Peyer's patch (tissue), 4 donors: Measurements from ENCODE around the gene TUG1. TPM values are rescaled to one million over a fixed set of nuclear protein-coding genes. Genes with fewer than 3 reads are reported as not detected.

Source experiments
- DNase-seq, 3 donors: peaks; one replicate each; pipeline ENCODE4 v3.0.0-alpha.2; 2017 to 2019
- H3K27ac ChIP-seq, 4 donors: fragments of 200-600 bp; sonication (generic); one replicate each; pipeline ENCODE4 v1.5.1; 2016 to 2019
- H3K27me3 ChIP-seq, 2 donors: fragments of 200-600 bp; sonication (generic); one replicate each; pipeline ENCODE4 v1.5.1; 2019
- H3K36me3 ChIP-seq, 3 donors: fragments of 200-600 bp; sonication (generic); one replicate each; pipeline ENCODE4 v1.5.1; 2016 to 2019
- H3K4me1 ChIP-seq, 4 donors: fragments of 200-600 bp; sonication (generic); one replicate each; pipeline ENCODE4 v1.5.1; 2016 to 2019
- H3K4me3 ChIP-seq, 4 donors: fragments of 200-600 bp; sonication (generic); 1 replicate in 3 of 4; 2 replicates in 1 of 4; pipeline ENCODE4 v1.5.1; 2016 to 2019; ENCODE audit warnings: mild to moderate bottlenecking in 1 of 4
- H3K9me3 ChIP-seq, 4 donors: fragments of 200-600 bp; sonication (generic); one replicate each; pipeline ENCODE4 v1.5.1; 2016 to 2019; ENCODE audit warnings: mild to moderate bottlenecking in 1 of 4
- CTCF ChIP-seq, 6 experiments: fragments of 450-650 bp in 4 of 6; fragments of 200-600 bp in 2 of 6; sonication (generic) in 1 of 6; IDR thresholded peaks; one replicate each; pipeline ENCODE4 v1.5.1; 2017 to 2019; ENCODE audit warnings: antibody characterized with exemption in 6 of 6, mild to moderate bottlenecking in 3 of 6, moderate library complexity in 1 of 6
- POLR2A ChIP-seq, 2 donors: fragments of 450-650 bp; IDR thresholded peaks; one replicate each; pipeline ENCODE4 v1.5.1; 2017; ENCODE audit warnings: antibody characterized with exemption in 2 of 2, mild to moderate bottlenecking in 2 of 2, moderate library complexity in 2 of 2
- total RNA-seq, 4 donors: library from RNA; depleted of rRNA; stranded (reverse); fragments of >200 nt; gene quantifications; one replicate each; pipeline ENCODE4 v1.1.0, GENCODE V29; 2016

TUG1 gene
- total RNA-seq, 4 donors from 2014 or later, result 97.6 to 135 (median 109) TPM

DNA sequence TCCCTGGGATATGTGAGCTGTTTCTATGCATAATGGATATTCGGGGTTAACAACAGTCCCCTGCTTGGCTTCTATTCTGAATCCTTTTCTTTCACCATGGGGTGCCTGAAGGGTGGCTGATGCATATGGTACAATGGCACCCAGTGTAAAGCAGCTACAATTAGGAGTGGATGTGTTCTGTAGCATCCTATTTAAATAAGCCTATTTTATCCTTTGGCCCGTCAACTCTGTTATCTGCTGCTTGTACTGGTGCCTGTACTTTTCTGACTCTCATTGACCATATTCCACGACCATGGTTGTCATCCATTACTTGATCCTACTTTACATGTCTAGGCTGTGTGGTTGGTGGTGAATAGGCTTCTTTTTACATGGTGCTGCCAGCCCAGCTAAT, 1.3 kb downstream of the TUG1 start:
- Histone ChIP-seq H3K36me3 (peaks cover 2 to 34% (median 9%) of the 10 kb centered on the region in 3 donors), H3K27me3 (no peaks in the 10 kb centered on the region), H3K27ac (peak overlapping the region in 2 of 4 donors; percentile 96 to 97), H3K4me1 (peaks cover 3 to 15% (median 9%) of the 10 kb centered on the region in 4 donors), H3K9me3 (peaks cover 0 to 18% (median 2%) of the 10 kb centered on the region in 4 donors), H3K4me3 (peak overlapping the region; percentile 79 to 99 (median 92))
- no peak for TF ChIP-seq CTCF (IDR thresholded peaks at IDR 0.05)
- no peak for TF ChIP-seq POLR2A (IDR thresholded peaks at IDR 0.05)
- no peak for DNase-seq

GRCh38 chr22:30978304-30978962, 9.4 kb downstream of the TUG1 start:
- TF ChIP-seq CTCF (IDR thresholded peaks at IDR 0.05), result no peak
- Histone ChIP-seq H3K4me1 (no peaks in the 10 kb centered on the region), H3K9me3 (peaks cover 0 to 8% (median 3%) of the 10 kb centered on the region in 4 donors), H3K27ac (no peak overlapping the region), H3K27me3 (no peaks in the 10 kb centered on the region), H3K4me3 (no peak overlapping the region), H3K36me3 (peaks cover 0 to 17% (median 3%) of the 10 kb centered on the region in 3 donors)
- no peak for DNase-seq

- Histone ChIP-seq H3K4me3 (no peak overlapping the region), H3K27me3 (no peaks in the 10 kb centered on the region)
Observed at GRCh38 chr22:30979932-30980331, 10.9 kb downstream of the TUG1 start.

GRCh38 chr22:30982512-30982911, 13.4 kb downstream of the TUG1 start:
- peaks cover 0 to 5% (median 0%) of the 10 kb centered on the region in 4 donors for H3K9me3 ChIP-seq
- no peak for TF ChIP-seq CTCF (IDR thresholded peaks at IDR 0.05)
- TF ChIP-seq POLR2A (IDR thresholded peaks at IDR 0.05), result no peak

More at GRCh38 chr22:30979932-30980331, 10.9 kb downstream of the TUG1 start:
- H3K9me3 ChIP-seq, result peaks cover 0 to 8% (median 0%) of the 10 kb centered on the region in 4 donors
- TF ChIP-seq POLR2A (IDR thresholded peaks at IDR 0.05) (no peak), CTCF (IDR thresholded peaks at IDR 0.05) (no peak)
- no peaks in the 10 kb centered on the region for H3K4me1 ChIP-seq
- H3K36me3 ChIP-seq, result peaks cover 0 to 10% (median 0%) of the 10 kb centered on the region in 3 donors
- H3K27ac ChIP-seq, result no peak overlapping the region
- no peak for DNase-seq

DNA sequence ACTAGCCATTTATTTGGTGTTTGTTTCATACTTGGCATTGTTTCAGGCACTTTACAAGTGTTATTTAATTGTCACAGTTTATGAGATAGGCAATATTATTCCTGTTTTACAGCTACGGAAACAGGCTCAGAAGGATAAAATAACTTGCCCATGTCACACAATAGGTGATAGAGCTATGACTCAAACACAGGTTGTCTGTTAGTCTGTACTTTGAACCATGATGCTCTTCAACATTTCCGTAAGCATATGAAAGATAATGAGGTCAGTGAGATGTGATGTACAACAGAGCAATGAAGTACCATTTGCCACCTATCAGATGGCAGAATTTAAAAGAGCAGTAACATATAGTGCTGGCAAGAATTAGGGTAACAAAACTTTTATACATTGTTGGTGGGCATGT, 15.3 kb downstream of the TUG1 start:
- Histone ChIP-seq H3K36me3 (no peaks in the 10 kb centered on the region), H3K9me3 (peaks cover 0 to 5% (median 0%) of the 10 kb centered on the region in 4 donors), H3K4me3 (no peak overlapping the region), H3K4me1 (no peaks in the 10 kb centered on the region), H3K27me3 (no peaks in the 10 kb centered on the region), H3K27ac (no peak overlapping the region)
- no peak for TF ChIP-seq CTCF (IDR thresholded peaks at IDR 0.05)
- TF ChIP-seq POLR2A (IDR thresholded peaks at IDR 0.05), result no peak
- DNase-seq, result no peak

More at GRCh38 chr22:30982512-30982911, 13.4 kb downstream of the TUG1 start:
- no peak for DNase-seq
- Histone ChIP-seq H3K27me3 (no peaks in the 10 kb centered on the region), H3K4me1 (no peaks in the 10 kb centered on the region), H3K36me3 (no peaks in the 10 kb centered on the region), H3K4me3 (no peak overlapping the region), H3K27ac (no peak overlapping the region)
